A549 treated with dexamethasone at 1 μM for 4 hours (cell line): ENCODE data around the gene PTGS1. TPM values are rescaled to one million over a fixed set of nuclear protein-coding genes. Genes with fewer than 3 reads are reported as not detected.

ENCODE experiments used
- total RNA-seq: library from RNA; stranded (reverse); fragments of 200-300 nt; extraction: Qiagen RNA extraction; gene quantifications from 5 replicates; pipeline ENCODE4 v1.2.3, GENCODE V29; 2022

Gene PTGS1
- 1.4 to 2.3 TPM (median 1.8 TPM) in 5 replicates for total RNA-seq

GRCh38 chr9:122370869-122371755 lies at the start of gene PTGS1:
TSS of gene PTGS1 (plus strand) at chr9:122371024. CDS start at chr9:122371085, 61 bp downstream.

Other genes with a start within 250 kb of the PTGS1 start
- gene NDUFA8, start 211.2 kb upstream of the PTGS1 start, total RNA-seq: 112 to 125 TPM (median 116 TPM) in 5 replicates
- not detected in 5 replicates for gene MORN5, start 211.1 kb upstream of the PTGS1 start, total RNA-seq
- gene LHX6, start 142.1 kb upstream of the PTGS1 start, total RNA-seq: 2.9 to 3.7 TPM (median 3.2 TPM) in 5 replicates
- 19.8 to 26.0 TPM (median 24.9 TPM) in 5 replicates for gene RBM18, start 106.2 kb upstream of the PTGS1 start, total RNA-seq
- gene MRRF, start 106.1 kb upstream of the PTGS1 start, total RNA-seq: 63.0 to 72.8 TPM (median 69.1 TPM) in 5 replicates
- gene OR1J1, start 106.9 kb downstream of the PTGS1 start, total RNA-seq: not detected in 5 replicates
- gene OR1J2, start 139.8 kb downstream of the PTGS1 start, total RNA-seq: not detected in 5 replicates
- not detected in 5 replicates for gene OR1J4, start 148.1 kb downstream of the PTGS1 start, total RNA-seq
- not detected in 5 replicates for gene OR1N1, start 156.3 kb downstream of the PTGS1 start, total RNA-seq
- gene OR1N2, start 182.1 kb downstream of the PTGS1 start, total RNA-seq: not detected in 5 replicates
- not detected in 5 replicates for gene OR1L8, start 212.4 kb downstream of the PTGS1 start, total RNA-seq
- gene OR1Q1, start 243.7 kb downstream of the PTGS1 start, total RNA-seq: 0.16 TPM in 1 of 5 replicates, not detected in the others